MCF 10A (cell line): ENCODE measurements around the gene MST1. TPM values are rescaled to one million over a fixed set of nuclear protein-coding genes. Genes with fewer than 3 reads are reported as not detected.

Experiments
- BruUV-seq: library from RNA; stranded (reverse); fragments of 400-500 nt; replicated peaks from 2 replicates; lab custom pipeline; 2021; lab: Mats Ljungman, UMichigan
- CTCF ChIA-PET: fragments of 300-600 bp; sonication (Branson Sonifier 250); formaldehyde crosslinking; extraction: SDS; loops from one replicate; lab custom pipeline; 2021; ENCODE audit warnings: antibody characterized with exemption, inconsistent platforms; lab: Yijun Ruan, JAX
- POLR2A ChIA-PET: fragments of 300-600, 350-650 bp; sonication (Branson Sonifier 250); formaldehyde crosslinking; extraction: SDS; loops from one replicate; lab custom pipeline; 2020; ENCODE audit warnings: antibody characterized with exemption, inconsistent platforms; lab: Yijun Ruan, JAX
- DNase-seq: peaks from one replicate; pipeline ENCODE4 v3.0.0-alpha.2; 2018; ENCODE audit not compliant: unreplicated experiment
- H3K27ac Mint-ChIP-seq: one replicate; pipeline ENCODE4 v1.8.0; 2022; ENCODE audit warnings: mild to moderate bottlenecking, low read depth, mixed read lengths; ENCODE audit not compliant: unreplicated experiment
- H3K27me3 Mint-ChIP-seq: one replicate; pipeline ENCODE4 v1.8.0; 2022; ENCODE audit warnings: mixed read lengths; ENCODE audit not compliant: insufficient read depth, unreplicated experiment
- H3K36me3 Mint-ChIP-seq: one replicate; pipeline ENCODE4 v1.8.0; 2022; ENCODE audit warnings: mild to moderate bottlenecking, moderate library complexity, mixed read lengths; ENCODE audit not compliant: insufficient read depth, unreplicated experiment
- H3K4me1 Mint-ChIP-seq: one replicate; pipeline ENCODE4 v1.8.0; 2022; ENCODE audit warnings: mixed read lengths; ENCODE audit not compliant: insufficient read depth, unreplicated experiment
- H3K4me3 Mint-ChIP-seq: one replicate; pipeline ENCODE4 v1.8.0; 2022; ENCODE audit warnings: mild to moderate bottlenecking, moderate library complexity, mixed read lengths; ENCODE audit not compliant: unreplicated experiment
- H3K9me3 Mint-ChIP-seq: one replicate; pipeline ENCODE4 v1.8.0; 2022; ENCODE audit warnings: mixed read lengths; ENCODE audit not compliant: unreplicated experiment
- CTCF ChIP-seq: fragments of 200-600 bp; IDR thresholded peaks from one replicate; pipeline ENCODE4 v1.8.0; 2022; ENCODE audit warnings: antibody characterized with exemption, mild to moderate bottlenecking; ENCODE audit not compliant: unreplicated experiment
- intact Hi-C: fragments of 100-400 bp; cut with micrococcal nuclease; formaldehyde crosslinking; loops from 2 replicates; pipeline ENCODE4 v1.14.1; 2022
- total RNA-seq: library from RNA; stranded (reverse); gene quantifications from 2 replicates; pipeline ENCODE4 v1.2.3, GENCODE V29; 2022

The MST1 gene
- total RNA-seq, 1 experiment from 2014 or later = 18.2 TPM

- ChIA-PET POLR2A (no interaction called here), CTCF (interaction anchor here (1.6 kb wide), 1 partner anchor 124 kb away, joined by 4 read pairs; no protein-coding TSS in a partner anchor)
- no peaks in the 10 kb centered on the region for H3K27me3 Mint-ChIP-seq
- H3K36me3 Mint-ChIP-seq = peaks cover 27% of the 10 kb centered on the region
- intact Hi-C loops = no loop called here
- H3K27ac Mint-ChIP-seq = no peak overlapping the region
- H3K4me3 Mint-ChIP-seq = no peak overlapping the region
- no peak for DNase-seq
- no TSS peak for BruUV-seq
- no peak for TF ChIP-seq CTCF
- peaks cover 4% of the 10 kb centered on the region for H3K4me1 Mint-ChIP-seq
- H3K9me3 Mint-ChIP-seq = no peaks in the 10 kb centered on the region
These were observed 25.7 kb upstream of the MST1 start for GRCh38 chr3:49714728-49715550.

- H3K36me3 Mint-ChIP-seq = peaks cover 15% of the 10 kb centered on the region
- BruUV-seq = no TSS peak
- ChIA-PET CTCF (no interaction called here), POLR2A (no interaction called here)
- TF ChIP-seq CTCF = no peak
- no peaks in the 10 kb centered on the region for H3K27me3 Mint-ChIP-seq
- H3K27ac Mint-ChIP-seq = no peak overlapping the region
- no peak for DNase-seq
- peaks cover 1% of the 10 kb centered on the region for H3K4me1 Mint-ChIP-seq
- H3K9me3 Mint-ChIP-seq = no peaks in the 10 kb centered on the region
- H3K4me3 Mint-ChIP-seq = no peak overlapping the region
- intact Hi-C loops = no loop called here
These were observed 24.2 kb upstream of the MST1 start for GRCh38 chr3:49713336-49714105.

- ChIA-PET POLR2A (interaction anchor here (0.7 to 2.5 kb wide), 2 partner anchors 11 to 162 kb away, joined by 3 to 10 read pairs; partner anchors contain the start of gene GMPPB), CTCF (interaction anchor here (0.9 kb wide), 1 partner anchor 11 kb away, joined by 4 read pairs; no protein-coding TSS in a partner anchor)
- Mint-ChIP-seq H3K36me3 (peaks cover 14% of the 10 kb centered on the region), H3K9me3 (no peaks in the 10 kb centered on the region), H3K27ac (no peak overlapping the region), H3K4me1 (peaks cover 2% of the 10 kb centered on the region), H3K4me3 (no peak overlapping the region), H3K27me3 (no peaks in the 10 kb centered on the region)
- DNase-seq = no peak
- TF ChIP-seq CTCF = no peak
- intact Hi-C loops = no loop called here
- BruUV-seq = no TSS peak
These were observed 23.5 kb upstream of the MST1 start for GRCh38 chr3:49712631-49713317.
